Stimulated activated CD4-positive, alpha-beta T cell treated with anti-CD3 and anti-CD28 coated beads, Interleukin-15, amount 100 ng/mL, for 1 hour (primary cell): Measurements from ENCODE around the gene GAL3ST2.
"Not testable (repeated sequence)": the region's sequence is repeated elsewhere in the genome, so short reads cannot be mapped to it uniquely, and the experiment has no call there.

Experiments
- DNase-seq, 2 donors: peaks; one replicate each; pipeline ENCODE4 v3.0.0-alpha.2; 2020; ENCODE audit warnings: low read depth in 1 of 2, low spot score in 1 of 2

Gene GAL3ST2

DNA sequence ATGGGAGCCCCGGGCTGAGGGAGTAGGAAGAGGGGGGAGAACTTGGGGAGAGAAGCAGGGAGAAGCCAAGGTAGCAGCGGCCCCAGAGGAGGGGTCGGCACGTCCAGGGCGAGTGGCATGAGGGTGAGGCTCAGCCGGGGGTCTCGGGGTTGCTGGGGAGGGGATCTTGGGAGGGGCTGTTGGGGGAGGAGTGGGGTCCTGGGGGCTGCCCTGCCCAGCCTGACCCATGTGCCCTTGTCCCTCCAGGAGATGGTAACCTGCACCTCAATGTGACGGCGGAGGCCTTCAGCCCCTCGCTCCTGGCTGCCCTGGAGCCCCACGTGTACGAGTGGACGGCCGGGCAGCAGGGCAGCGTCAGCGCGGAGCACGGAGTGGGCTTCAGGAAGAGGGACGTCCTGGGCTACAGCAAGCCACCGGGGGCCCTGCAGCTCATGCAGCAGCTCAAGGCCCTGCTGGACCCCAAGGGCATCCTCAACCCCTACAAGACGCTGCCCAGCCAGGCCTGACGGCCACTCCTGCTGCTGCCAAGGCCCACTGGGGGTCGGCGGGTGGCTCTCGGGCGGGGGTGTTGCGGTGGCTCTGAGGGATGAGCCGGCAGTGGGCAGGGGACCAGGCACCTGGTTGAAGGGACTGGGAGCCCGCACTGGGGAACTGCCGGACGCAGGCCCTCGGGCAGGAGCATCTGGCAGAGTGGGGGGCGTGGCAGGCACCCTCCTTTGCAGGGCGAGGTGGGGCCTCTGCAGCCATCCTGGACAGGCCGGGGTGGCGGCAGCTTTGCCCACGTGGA lies 9.0 kb upstream of the GAL3ST2 start:
- DNase-seq = no peak

DNA sequence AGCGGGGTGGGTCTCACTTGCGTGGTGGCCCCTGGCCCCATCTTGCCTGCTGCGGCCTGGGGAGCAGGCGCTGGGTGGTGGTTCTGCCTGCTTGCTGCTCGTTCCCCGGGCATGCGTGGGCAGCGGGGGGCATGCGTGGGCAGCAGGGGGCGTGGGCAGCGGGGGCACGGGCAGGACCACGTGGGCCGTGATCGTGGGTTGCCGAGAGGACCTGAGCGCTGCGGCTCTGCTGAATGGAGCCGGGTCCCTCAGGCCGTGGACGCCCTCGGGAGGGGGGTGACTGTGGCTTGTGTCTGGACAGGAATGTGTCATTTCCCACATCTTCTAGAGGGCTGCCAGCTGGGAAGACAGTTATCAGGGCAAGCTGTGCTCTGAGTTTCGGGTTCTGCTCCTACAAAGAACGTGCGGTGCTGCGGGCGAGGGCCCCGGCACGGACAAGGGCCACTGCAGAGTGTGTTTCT lies 8.3 kb upstream of the GAL3ST2 start:
- no peak for DNase-seq

DNA sequence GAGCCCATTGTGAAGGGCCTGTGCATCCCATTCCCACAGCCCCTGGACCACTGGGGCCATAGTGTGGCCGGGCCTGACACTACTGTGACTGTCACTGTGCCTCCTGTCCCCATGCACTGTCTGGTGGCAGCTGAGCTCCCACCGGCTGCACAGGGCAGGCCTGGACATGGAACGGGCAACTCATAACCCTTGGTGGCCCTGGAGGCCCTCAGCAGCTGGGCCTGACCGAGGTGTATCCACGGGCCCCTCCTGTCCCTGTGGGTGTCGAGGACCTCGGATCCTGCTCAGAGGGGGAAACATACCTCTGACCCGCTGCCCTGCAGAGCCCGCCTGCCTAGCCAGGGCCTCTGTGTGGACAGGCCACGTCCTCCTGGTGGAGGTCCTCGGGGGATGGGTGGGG lies 7.8 kb upstream of the GAL3ST2 start:
- no peak for DNase-seq

DNA sequence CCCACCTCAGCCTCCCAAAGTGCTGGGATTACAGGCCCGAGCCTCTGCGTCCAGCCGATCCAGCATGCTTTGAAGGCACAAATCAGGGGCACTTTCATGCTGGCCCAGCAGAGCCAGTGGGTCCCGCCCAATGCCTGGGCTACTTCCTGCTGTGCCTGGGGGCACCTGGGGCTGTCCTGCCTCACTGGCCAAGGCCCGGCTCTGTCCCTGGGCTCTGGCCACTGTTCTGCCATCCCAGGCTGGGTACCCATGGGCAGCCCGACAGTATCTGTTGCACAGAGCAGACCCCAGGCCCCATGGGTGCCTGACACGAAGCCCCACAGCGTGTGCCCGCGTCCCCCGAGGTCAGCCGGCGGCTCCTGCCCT lies 6.8 kb upstream of the GAL3ST2 start:
- DNase-seq = no peak

DNA sequence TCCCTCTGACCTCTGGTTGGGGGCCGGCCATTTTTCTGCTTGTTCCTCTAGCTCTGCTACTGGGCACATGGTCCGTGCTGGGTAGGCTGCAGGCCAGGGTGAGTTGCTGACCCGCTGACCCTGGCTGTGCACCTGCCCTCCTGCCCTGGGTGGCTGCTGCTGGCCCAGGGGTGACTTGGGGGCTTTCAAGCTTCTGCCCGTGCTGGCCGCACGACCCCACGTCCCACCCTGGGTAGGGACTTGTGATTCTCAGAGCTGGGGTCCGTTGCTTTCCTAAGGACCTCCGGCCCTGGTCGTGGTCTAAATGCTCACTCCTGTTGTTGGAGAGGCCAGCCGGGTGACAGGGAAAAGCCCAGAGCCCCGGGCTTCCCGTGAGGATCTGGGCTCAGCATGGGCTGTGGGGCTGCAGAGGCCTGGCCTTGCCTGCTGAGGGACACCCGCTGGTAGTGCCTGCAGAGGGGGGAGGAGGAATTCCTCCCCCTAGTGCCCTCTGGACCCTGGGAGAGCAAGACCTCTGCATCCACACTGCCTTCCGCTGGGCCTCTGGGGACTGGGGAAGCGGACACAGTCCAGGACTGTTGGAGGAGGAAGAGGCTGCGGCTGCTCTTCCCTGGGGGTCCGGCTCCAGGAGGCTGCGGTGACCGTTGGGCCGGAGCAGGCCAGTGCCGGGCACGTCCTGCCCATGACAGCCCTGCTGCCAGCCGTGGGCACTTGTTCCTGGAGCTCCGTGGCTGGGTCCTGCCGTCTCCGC lies 6.3 kb upstream of the GAL3ST2 start:
- no peak for DNase-seq

DNA sequence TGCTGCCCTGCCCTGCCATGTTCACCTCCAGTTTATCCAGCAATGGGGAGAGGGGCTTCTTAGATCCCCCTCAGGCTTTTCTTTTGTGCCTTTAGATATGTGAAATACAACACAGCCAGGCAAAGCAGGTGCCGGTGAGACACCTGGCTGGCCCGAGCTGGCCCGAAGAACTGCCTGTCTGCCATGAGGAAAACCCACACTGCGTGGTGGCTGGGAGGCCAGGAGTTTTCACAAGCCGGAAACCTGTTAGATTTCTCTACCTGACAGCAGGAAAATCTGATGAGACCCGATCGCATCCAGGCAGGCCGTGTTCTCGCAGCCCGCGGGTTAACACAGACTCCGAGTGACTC lies 5.7 kb upstream of the GAL3ST2 start:
- DNase-seq = no peak

DNA sequence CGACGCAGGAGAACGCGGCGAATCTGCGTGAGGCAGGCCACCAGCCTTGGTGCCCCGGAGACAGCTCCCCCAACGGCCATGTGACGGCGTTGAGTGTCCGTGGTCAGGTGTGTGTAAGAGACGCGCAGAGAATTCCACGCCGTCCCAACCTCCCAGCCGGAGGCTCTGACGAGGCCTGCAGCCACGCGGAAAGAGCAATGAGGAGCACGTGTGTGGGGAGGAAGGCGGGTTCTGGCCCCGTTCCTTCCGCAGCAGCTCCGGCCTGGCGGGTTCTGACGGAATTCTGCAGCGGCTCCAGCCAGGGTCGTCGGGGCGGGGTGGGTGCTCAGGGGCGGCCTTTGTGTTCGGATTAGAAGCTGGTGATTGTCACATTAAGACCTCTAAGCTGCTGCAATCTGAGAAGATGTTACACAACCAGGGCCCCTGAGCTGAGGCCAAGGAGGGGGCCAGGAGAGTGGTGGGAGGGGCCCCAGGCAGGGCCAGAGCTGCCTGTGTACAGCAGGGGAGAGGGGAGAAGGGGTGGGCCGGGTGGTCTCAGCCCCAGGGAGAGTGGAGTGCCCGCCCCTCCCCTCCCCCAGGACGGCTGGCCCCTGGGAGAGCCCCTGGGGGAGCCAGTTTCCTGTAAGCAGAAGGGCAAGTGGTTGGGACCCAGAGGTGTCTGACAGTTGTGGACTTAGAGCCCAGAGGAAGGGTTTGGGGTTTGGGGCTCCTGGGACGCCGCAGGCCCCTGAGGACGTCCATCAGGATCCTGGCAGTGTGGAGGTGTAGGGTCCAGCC lies 5.1 kb upstream of the GAL3ST2 start:
- no peak for DNase-seq

DNA sequence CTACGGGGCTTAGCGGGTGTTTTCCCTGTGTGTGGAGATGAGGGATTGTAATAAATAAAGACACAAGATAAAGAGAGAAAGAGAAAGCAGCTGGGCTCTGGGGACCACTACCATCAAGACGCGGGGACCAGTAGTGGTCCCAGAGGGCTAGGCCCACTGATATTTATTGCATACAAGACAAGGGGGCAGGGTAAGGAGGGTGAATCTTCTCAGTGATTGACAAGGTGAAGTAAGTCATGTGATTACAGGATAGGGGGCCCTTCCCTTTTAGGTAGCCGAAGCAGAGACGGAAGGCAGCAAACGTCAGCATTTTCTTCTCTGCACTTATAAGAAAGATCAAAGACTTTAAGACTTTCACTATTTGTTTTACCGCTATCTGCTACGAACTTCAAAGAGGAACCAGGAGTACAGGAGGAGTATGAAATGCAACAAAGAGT lies 4.5 kb upstream of the GAL3ST2 start:
- no peak for DNase-seq

DNA sequence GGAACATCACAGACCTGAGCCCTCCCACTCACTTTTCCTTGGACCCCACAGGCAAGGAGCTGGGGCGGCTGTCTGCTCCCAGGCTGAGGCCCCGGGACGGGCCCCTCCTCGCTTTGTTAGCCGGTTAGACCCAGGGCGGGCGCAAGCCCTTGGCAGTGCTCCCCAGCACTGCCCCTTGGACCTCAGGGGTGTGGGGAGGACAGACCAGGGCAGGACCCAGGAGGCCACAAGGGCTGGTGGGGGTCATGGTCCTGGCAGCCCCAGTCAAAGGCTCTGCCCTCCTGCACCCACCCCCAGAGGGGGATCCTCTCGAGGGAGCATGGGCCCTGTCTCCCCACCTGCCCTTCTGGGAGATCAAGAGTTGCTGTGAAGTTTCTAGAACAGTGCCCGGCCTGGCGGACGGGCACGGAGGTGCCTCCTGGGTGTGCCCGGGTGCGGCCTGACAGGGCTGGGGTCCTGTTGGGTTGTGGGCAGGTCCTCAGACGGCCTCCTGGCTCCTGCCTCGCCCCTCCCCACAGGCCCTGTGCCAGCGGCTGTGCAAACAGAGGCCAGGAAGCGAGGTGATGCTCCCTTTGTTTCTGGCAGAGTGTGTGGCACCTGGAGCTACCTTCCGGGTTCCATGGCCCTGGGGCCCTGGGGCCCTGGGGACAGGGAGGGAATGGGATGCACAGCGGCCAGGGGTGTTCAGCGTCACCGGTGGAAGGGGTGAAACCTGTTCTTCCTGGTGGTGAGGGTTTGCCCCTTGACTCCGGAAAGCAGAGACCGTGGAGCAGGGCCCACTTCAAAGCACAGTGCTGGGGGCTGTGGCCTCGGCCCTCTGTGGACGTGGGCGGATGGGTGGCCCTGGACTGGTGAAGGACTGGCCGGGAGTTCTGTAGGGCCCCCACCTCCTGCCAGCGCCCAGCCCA lies 2.9 kb upstream of the GAL3ST2 start:
- no peak for DNase-seq

DNA sequence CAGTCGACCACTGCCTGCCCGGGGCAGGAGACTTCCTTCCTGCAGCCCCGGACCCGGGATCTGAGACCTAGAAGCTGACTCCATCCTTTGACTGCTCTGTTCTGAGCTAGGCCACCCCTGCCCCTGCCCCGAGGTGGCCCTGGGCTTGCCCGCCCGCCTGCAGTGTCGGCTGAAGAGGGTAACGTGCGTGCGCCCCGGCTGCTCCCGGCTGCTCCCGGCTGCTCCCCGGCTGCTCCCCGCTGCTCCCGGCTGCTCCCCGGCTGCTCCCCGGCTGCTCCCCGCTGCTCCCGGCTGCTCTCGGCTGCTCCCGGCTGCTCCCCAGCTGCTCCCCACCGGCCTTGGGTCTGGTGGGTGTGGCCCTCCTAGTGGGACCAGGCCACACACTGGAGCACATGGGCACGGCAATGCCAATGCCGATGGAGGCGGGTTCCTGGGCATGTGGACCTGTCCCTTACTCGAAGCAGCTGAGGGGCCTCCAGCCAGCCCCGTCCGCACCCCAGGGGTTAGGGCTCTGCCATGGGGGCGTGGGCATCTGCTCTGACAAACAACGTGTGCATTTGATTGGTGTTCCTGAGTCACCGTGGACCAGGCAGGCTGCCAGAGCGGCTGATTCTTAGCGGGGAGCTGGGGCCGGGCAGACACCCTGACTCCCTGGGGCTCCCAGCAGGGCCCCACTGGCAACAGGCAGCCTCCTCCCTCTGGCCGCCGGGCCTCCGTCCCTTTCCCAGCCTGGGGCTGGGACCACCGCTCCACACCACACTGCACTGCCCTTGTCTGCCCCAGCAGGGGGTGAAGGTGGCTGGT lies 2.0 kb upstream of the GAL3ST2 start:
- DNase-seq = no peak

DNA sequence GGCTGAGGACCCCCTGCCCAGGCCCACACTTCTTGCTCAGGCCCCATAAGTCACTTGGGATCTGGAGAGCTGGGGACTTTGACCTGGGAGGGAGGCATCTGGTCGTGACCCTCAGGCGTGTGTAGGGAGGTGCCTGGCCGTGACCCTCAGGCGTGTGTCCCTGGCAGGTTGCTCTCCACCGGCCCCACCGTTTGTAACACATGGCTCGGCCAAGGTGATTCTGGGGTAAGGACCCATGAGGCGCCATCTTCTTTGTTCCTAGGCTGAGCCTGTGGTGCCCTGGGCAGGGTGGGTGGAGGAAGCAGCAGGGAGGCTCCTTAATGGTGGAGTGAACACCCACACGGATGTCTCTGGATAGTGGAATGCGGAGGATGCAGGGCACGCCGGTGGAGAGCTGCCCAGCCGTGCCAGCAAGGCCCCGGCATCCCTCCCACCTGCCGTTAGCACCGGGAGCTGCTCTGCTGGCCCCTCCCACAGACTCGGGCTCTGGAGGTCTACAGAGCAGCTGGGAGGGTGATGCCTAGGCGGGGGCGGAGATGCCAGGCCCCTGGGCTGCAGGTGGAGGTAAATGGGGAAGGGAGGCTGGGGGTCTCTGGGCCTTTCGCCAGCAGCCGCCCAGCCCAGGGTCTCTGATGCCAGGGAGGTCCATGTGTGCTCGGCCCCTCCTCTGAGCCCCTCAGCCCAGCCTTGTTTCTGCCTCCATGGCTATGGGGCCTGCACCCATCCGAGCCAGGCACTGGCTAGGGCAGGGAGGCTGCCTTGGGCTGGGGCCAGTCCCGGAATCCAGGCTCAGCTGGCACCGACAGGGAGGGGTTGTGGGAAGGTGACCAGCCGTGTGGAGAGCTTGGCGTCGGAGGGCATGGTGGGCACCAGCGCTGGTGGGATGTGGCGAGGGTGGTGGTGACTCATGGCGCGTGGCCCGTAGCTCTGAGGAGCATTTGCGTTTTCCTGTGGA lies 1.1 kb upstream of the GAL3ST2 start:
- DNase-seq = no peak

DNA sequence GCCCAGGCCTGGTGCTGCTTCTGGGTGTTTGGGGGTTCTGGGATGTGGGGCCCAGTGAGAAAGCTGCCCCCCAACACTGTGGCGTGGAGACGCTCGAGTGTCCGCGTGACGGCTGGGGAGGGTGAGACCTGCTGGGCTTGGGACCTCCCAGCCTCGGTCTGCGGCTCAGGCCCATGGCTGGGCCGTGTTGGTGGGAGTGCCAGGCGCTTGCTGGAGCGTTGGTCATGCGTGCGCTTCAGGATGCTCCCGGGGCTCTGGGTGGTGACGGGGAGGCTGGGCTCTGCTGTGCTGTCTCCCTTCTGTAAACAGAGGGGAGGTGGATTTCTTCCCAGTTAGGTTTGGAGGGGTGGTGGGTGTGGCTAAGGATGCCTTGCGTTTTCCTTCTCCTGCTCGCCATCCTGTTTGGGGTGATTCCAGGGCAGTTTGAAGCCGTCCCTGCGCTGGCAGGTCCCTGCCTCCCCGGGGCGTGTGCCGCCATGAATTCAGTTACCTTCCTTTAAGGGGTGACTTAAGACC lies 606 bp downstream of the GAL3ST2 start:
- no peak for DNase-seq

DNA sequence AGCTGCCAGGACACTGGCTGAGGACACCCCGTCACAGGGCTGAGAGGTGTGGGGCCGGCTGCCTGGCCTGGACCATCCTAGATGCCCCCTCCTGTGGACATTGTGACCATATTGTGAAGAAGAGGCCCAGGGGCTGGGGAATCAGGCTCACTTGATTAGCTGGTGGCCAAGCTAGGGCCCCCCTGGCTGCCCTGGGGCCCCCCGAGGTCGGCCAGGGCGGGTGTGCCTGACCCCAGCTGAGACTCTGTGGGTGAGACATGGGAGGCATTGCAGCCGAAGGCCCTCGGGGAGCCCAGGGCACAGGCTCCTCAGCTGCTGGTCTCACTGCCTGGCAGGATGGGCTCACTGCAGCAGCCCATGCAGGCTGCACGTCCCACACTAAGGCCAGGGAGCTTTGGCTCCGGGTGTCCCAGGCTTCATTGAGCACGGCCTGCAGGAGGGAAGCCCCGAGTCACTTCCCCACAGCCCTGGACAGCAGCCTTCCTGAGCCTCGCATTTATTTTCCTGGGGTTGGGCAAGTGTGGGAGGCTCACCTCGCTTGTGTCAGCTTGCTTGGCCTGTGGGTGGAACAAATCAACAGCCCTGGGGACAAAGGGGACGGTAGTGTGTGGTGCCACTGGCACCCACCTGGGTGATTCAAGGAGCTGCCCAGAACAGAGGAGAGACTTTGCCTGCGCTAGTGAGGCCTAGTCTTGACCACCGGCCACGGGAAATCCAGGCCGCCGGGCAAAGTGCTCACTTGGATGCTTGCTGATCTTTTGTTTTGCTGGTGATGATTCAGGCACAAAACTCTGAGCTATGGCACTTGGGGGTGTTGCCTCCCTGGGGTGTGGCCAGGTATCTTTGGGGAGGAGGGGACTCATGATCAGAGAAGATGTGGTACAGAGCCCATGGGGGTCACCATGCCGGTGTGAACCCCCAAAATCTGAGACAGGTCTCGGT lies 1.3 kb downstream of the GAL3ST2 start:
- DNase-seq = no peak

DNA sequence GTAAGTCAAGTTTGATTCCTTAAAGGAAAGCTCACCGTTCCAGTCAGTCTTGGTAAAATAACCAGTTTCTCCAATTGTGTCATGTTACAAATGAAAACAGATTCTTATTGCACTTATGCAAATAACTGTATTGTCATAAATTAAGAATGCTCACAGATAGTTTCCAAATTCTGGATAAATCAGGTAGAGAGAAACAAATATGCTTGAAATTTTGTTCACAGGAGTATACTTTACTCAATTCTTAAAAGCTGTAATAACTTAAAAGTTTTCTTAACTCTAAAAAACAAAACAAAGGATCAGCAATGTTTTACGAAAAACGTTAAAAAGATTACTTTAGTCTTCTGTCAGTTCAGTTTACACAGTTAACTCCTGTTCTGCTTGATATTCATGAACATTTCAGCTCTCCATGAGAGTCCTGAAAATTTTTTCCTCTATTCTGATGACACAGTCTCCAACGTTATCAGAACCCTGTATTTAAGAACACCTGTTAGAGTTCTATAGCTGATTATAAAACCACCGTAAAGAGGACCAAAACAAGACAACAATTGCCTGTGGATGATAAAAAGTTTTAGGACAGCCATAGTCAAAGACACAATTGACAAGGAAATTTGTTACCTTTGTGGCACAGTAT lies 4.4 kb downstream of the GAL3ST2 start:
- no peak for DNase-seq

DNA sequence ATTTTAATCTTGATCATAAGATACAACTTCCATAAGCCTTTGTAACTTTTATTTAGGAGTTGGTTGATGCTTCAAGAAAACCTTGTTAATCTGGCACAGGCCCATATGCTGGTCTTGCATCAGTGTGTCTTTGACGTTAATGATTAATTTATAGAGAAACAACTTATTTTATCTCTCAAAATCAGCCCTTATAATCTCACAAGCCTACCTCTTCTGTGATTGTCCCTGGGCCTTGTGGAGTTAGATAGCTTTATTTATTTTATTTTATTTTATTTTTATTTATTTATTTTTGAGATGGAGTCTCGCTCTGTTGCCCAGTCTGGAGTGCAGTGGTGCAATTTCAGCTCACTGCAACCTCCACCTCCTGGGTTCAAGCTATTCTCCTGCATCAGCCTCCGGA lies 5.4 kb downstream of the GAL3ST2 start:
- not testable (repeated sequence) for DNase-seq

DNA sequence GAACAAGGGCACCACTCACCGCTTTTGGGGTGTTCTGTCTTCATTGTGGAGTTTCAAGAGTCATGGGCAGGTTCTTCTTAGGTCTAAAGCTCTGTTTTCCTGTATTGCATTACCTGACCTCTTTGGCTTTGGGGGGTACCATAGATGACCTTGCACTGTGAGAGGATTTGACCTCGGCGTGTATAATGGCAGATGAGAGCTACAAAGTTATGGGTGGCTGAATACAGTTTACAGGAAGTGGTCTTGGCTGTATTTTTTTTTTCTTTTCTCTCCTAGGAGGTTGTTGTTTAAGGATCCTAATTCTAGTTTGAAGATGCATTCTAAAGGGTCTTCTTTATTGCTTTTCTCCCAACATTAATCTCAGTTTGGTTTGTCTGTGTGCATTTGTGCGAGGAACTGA lies 11.5 kb downstream of the GAL3ST2 start:
- no peak for DNase-seq

DNA sequence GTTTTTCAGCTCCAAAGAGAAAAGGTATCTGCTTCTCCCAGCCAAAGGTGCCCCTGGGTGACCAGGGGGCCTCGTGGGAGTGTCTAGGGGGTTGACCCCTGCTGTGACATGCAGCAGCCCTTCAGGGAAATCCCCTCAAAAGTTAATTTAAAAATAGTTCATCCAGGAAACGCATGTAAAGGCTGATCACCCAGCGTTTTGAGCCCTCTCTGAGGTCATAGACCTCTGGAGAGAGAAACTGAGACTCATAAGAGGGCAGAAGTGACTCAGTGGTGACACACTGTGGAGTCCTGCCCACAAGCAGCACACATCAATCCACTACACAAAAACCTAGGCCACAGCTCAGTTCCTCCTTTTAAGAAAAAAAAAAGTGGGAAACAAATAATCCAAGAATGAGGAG lies 11.9 kb downstream of the GAL3ST2 start:
- DNase-seq = no peak
